Right lobe of liver (tissue), 4 donors: ENCODE results near the gene SLC35D2.

Experiments
- POLR2A ChIP-seq: fragments of 450-650 bp; IDR thresholded peaks from one replicate; pipeline ENCODE4 v1.6.1; 2017; ENCODE audit warnings: antibody characterized with exemption, mild to moderate bottlenecking
- TF ChIP-seq, protein P1 (sequence below), 4 donors: fragments of 200-600 bp in 3 of 4; fragments of 450-650 bp in 1 of 4; IDR thresholded peaks; one replicate each; pipeline versions ENCODE4 v1.5.1 to v1.8.0; 2016 to 2022; ENCODE audit warnings: antibody characterized with exemption in 4 of 4, mild to moderate bottlenecking in 2 of 4
- donor health status: DM: no; HTN: no; CAD: no.
- donor health status: DM: no; HTN: no; CAD: no.
- donor health status: DM: no; HTN: yes; CAD: no.

DNA sequence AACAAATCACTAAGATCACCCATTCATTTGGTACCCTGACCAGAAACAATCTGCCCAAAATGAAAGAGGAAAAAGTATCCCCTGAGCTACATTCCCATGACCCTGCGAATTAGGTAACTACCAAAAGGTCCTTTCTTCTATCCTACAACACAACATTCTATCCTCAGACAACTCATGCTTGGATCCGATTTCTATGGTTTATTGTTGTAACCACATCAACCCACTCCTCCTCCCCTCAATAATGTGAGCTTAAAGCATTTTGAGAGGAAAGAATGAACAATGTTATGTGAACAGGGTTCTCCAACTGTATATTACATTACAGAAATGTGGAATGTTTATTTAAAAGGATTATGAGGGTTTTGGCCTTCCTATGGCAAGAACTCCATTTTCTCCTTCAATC lies 4.0 kb downstream of the SLC35D2 start:
- TF ChIP-seq, protein P1, sequence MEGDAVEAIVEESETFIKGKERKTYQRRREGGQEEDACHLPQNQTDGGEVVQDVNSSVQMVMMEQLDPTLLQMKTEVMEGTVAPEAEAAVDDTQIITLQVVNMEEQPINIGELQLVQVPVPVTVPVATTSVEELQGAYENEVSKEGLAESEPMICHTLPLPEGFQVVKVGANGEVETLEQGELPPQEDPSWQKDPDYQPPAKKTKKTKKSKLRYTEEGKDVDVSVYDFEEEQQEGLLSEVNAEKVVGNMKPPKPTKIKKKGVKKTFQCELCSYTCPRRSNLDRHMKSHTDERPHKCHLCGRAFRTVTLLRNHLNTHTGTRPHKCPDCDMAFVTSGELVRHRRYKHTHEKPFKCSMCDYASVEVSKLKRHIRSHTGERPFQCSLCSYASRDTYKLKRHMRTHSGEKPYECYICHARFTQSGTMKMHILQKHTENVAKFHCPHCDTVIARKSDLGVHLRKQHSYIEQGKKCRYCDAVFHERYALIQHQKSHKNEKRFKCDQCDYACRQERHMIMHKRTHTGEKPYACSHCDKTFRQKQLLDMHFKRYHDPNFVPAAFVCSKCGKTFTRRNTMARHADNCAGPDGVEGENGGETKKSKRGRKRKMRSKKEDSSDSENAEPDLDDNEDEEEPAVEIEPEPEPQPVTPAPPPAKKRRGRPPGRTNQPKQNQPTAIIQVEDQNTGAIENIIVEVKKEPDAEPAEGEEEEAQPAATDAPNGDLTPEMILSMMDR (IDR thresholded peaks at IDR 0.05): no peak
- TF ChIP-seq POLR2A: no peak
